Measurements from ENCODE around the gene DNAJB14.

DNA sequence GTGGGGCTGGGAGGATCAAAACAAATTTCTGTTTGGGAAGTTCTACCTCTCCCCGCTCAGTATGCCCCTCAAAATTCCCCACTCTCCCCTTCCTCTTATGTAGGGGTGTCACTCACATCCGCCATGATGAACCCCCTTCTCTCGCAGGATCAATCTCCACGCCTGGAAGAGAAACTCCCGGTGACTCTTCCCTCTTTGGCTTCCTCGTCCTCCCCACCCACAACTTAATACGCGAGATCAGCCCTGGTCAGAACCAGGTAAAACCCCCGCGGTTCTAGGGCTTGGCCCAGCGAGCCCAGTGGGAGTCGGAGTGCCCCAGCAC, 52.6 kb downstream of the DNAJB14 start:
- TF ChIP-seq, protein P1, sequence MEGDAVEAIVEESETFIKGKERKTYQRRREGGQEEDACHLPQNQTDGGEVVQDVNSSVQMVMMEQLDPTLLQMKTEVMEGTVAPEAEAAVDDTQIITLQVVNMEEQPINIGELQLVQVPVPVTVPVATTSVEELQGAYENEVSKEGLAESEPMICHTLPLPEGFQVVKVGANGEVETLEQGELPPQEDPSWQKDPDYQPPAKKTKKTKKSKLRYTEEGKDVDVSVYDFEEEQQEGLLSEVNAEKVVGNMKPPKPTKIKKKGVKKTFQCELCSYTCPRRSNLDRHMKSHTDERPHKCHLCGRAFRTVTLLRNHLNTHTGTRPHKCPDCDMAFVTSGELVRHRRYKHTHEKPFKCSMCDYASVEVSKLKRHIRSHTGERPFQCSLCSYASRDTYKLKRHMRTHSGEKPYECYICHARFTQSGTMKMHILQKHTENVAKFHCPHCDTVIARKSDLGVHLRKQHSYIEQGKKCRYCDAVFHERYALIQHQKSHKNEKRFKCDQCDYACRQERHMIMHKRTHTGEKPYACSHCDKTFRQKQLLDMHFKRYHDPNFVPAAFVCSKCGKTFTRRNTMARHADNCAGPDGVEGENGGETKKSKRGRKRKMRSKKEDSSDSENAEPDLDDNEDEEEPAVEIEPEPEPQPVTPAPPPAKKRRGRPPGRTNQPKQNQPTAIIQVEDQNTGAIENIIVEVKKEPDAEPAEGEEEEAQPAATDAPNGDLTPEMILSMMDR (IDR thresholded peaks at IDR 0.05; ENCODE audit: insufficient read depth, low read depth, low read length), result no peak
- TF ChIP-seq EZH2 (IDR thresholded peaks at IDR 0.05; ENCODE audit: insufficient read depth, low read length), result no peak

Measured in astrocyte (in vitro differentiated cells and primary cell).